Esophagus muscularis mucosa (tissue), 4 donors: ENCODE measurements around the gene BCR. TPM values are rescaled to one million over a fixed set of nuclear protein-coding genes. Genes with fewer than 3 reads are reported as not detected.

Experiments
- DNase-seq: peaks from one replicate; pipeline ENCODE4 v3.0.0-alpha.2; 2017; ENCODE audit errors: extremely low spot score
- H3K27ac ChIP-seq, 4 donors: fragments of 200-600 bp; sonication (generic); replicated peaks in 1 of 4; 1 replicate in 3 of 4; 2 replicates in 1 of 4; pipeline ENCODE4 v1.5.1; 2016 to 2019; ENCODE audit warnings: mild to moderate bottlenecking in 1 of 4
- H3K27me3 ChIP-seq, 4 donors: fragments of 200-600 bp; sonication (generic); one replicate each; pipeline versions ENCODE4 v1.5.1 to v1.6.0; 2016 to 2019
- H3K36me3 ChIP-seq, 4 donors: fragments of 200-600 bp; sonication (generic); one replicate each; pipeline ENCODE4 v1.5.1; 2016 to 2019
- H3K4me1 ChIP-seq, 4 donors: fragments of 200-600 bp; sonication (generic); one replicate each; pipeline ENCODE4 v1.5.1; 2016 to 2019
- H3K4me3 ChIP-seq, 4 donors: fragments of 200-600 bp; sonication (generic); 1 replicate in 2 of 4; 2 replicates in 2 of 4; pipeline ENCODE4 v1.5.1; 2016 to 2019; ENCODE audit warnings: mild to moderate bottlenecking in 4 of 4, moderate library complexity in 1 of 4
- H3K9me3 ChIP-seq, 4 donors: fragments of 200-600 bp; sonication (generic); 1 replicate in 3 of 4; 2 replicates in 1 of 4; pipeline ENCODE4 v1.5.1; 2016 to 2019
- CTCF ChIP-seq, 3 experiments: fragments of 200-600 bp in 2 of 3; fragments of 450-650 bp in 1 of 3; sonication (generic) in 2 of 3; IDR thresholded peaks; one replicate each; pipeline ENCODE4 v1.5.1; 2017 to 2019; ENCODE audit warnings: antibody characterized with exemption in 3 of 3, mild to moderate bottlenecking in 2 of 3, moderate library complexity in 1 of 3
- EP300 ChIP-seq: sonication (generic); formaldehyde crosslinking; IDR thresholded peaks from one replicate; pipeline ENCODE4 v1.6.1; 2017; ENCODE audit warnings: antibody characterized with exemption
- POLR2A ChIP-seq: fragments of 450-650 bp; IDR thresholded peaks from one replicate; pipeline ENCODE4 v1.6.1; 2017; ENCODE audit warnings: antibody characterized with exemption, moderate library complexity, mild to moderate bottlenecking, low read depth
- POLR2AphosphoS5 ChIP-seq, 2 donors: sonication (generic); formaldehyde crosslinking; IDR thresholded peaks; one replicate each; pipeline ENCODE4 v1.6.1; 2017; ENCODE audit warnings: antibody characterized with exemption in 2 of 2
- WGBS: methylation state at CpG from one replicate; pipeline ENCODE4 v1.1.5; 2018; 5-methylcytosine and 5-hydroxymethylcytosine counted together
- intact Hi-C: fragments of 100-400 bp; cut with DNase I; formaldehyde crosslinking; loops from one replicate; pipeline ENCODE4 v1.15.1; 2023
- total RNA-seq, 4 donors: library from RNA; depleted of rRNA; stranded (reverse); fragments of >200 nt; gene quantifications; one replicate each; pipeline versions ENCODE4 v1.1.0 to v1.2.1, GENCODE V29; 2016

BCR gene
- total RNA-seq, 4 donors from 2014 or later = 35.7 to 58.5 (median 48.0) TPM

DNA sequence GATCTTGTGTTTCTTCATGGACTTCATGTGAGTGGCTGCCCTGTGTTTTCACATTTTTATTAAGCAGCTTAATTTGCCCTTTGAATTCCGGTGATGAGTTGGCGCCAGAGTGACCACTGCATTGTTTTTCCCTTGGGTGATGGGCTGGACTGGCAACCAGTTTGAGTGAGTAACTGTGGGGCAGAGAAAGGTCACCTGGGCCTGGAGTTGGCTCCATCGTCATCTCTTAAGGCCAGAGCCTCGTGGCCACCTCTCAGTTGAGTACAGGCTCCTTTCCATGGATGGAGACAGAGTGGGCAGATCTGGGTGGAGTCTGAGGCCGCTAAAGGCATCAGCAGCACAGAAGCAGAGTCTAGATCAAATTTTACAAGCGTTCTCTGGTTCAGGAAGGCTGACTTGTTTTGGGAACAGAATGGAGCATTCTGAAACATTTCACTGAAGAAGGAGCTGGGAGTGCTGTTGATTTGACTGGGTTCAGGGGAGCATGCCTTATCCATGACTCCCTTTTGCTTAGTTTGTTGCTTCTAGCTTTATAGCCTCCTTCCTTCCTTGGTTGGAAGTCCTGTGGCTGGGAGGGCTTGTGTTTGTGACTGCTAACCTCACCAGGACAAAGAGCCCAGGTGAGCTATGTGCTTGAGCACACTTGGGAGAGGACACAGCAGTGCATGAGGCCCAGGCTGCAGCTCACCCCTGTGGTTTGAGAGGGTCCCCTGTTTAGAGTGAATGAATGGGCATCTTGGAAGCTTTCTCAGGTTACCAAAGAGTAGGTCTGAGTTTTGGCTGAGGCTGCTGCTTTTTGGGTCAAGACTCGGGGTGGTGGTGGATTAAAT lies 7.8 kb downstream of the BCR start:
- Histone ChIP-seq H3K27me3 (no peaks in the 10 kb centered on the region), H3K36me3 (peaks cover 0 to 19% (median 4%) of the 10 kb centered on the region in 4 donors), H3K4me1 (peaks cover 29 to 49% (median 42%) of the 10 kb centered on the region in 4 donors), H3K27ac (no peak overlapping the region), H3K9me3 (no peaks in the 10 kb centered on the region), H3K4me3 (no peak overlapping the region)
- intact Hi-C loops = no loop called here
- WGBS = 85% methylated on average over 7 of the region's 7 CpGs
- DNase-seq = no peak
- TF ChIP-seq CTCF (IDR thresholded peaks at IDR 0.05) = no peak
- TF ChIP-seq EP300 = no peak
- TF ChIP-seq POLR2AphosphoS5 (IDR thresholded peaks at IDR 0.05) = no peak
- TF ChIP-seq POLR2A = no peak

DNA sequence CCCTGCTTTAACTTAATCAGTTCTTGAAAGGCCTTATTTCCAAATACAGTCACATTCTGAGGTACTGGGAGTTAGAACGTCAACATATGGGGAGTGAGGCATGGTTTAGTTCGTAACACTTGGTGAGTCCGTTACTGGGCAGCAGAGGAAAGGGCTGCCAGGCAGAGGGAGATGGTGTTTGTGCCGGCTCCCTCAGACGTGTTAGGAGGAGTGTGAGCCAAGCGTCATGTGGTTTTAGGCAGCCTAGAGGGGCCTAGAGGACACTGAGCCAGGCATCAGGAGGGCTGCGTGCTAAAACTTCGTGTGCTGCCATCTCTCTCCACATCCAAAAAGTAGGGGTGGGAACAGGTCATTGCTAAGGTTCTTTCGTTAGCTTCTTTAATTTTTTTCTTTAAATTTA lies 10.2 kb downstream of the BCR start:
- H3K36me3 ChIP-seq = peaks cover 0 to 19% (median 4%) of the 10 kb centered on the region in 4 donors
- TF ChIP-seq POLR2AphosphoS5 (IDR thresholded peaks at IDR 0.05) (no peak), POLR2A (no peak), EP300 (no peak), CTCF (IDR thresholded peaks at IDR 0.05) (no peak)
- DNase-seq = no peak
- intact Hi-C loops = no loop called here
- no peaks in the 10 kb centered on the region for H3K27me3 ChIP-seq
- H3K4me1 ChIP-seq = peaks cover 25 to 39% (median 26%) of the 10 kb centered on the region in 4 donors
- H3K9me3 ChIP-seq = no peaks in the 10 kb centered on the region
- no peak overlapping the region for H3K27ac ChIP-seq
- H3K4me3 ChIP-seq = no peak overlapping the region
- 89% methylated on average over 9 of the region's 9 CpGs for WGBS

DNA sequence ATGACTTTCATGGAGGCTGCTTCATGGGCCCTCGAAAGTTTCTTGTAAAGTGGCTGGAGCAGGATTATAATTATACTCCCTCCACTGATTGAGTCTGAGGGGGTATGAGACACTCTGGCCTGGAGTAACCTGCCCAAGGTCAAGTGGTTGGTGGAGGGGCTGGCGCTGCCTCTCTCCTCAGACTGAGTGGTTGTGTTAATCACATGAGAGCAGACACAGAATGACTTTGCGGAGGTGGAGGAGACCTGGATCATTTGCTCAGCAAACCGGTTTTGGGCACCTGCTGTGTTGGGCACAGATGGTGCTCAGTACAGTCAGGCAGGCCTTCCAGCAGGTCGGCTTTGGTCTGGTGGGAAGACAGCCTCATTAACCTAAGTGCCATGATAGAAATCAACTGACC lies 11.8 kb downstream of the BCR start:
- TF ChIP-seq POLR2AphosphoS5 (IDR thresholded peaks at IDR 0.05) (no peak), EP300 (no peak), CTCF (IDR thresholded peaks at IDR 0.05) (no peak), POLR2A (no peak)
- WGBS = 100% methylated on average over 1 of the region's 5 CpGs
- no peaks in the 10 kb centered on the region for H3K27me3 ChIP-seq
- H3K9me3 ChIP-seq = no peaks in the 10 kb centered on the region
- no peak overlapping the region for H3K27ac ChIP-seq
- intact Hi-C loops = no loop called here
- DNase-seq = no peak
- peaks cover 20 to 34% (median 24%) of the 10 kb centered on the region in 4 donors for H3K4me1 ChIP-seq
- no peak overlapping the region for H3K4me3 ChIP-seq
- H3K36me3 ChIP-seq = peaks cover 0 to 12% (median 4%) of the 10 kb centered on the region in 4 donors

- H3K27me3 ChIP-seq = no peaks in the 10 kb centered on the region
Measured at GRCh38 chr22:23192558-23192957, 12.2 kb downstream of the BCR start.

More at GRCh38 chr22:23192558-23192957, 12.2 kb downstream of the BCR start:
- Histone ChIP-seq H3K4me3 (no peak overlapping the region), H3K36me3 (peaks cover 0 to 12% (median 4%) of the 10 kb centered on the region in 4 donors), H3K9me3 (no peaks in the 10 kb centered on the region), H3K27ac (no peak overlapping the region), H3K4me1 (peaks cover 17 to 37% (median 26%) of the 10 kb centered on the region in 4 donors)
- DNase-seq = no peak
- WGBS = 98% methylated on average over 4 of the region's 4 CpGs
- no peak for TF ChIP-seq EP300
- no peak for TF ChIP-seq CTCF (IDR thresholded peaks at IDR 0.05)
- no peak for TF ChIP-seq POLR2A
- no peak for TF ChIP-seq POLR2AphosphoS5 (IDR thresholded peaks at IDR 0.05)
- intact Hi-C loops = no loop called here
